GM18907 (cell line): Measurements from ENCODE around the gene IL22RA1.

Experiments
- ATAC-seq: cut with Tn5 transposase; IDR thresholded peaks from one replicate; pipeline ENCODE4 v1.9.1; 2021; ENCODE audit warnings: mild to moderate bottlenecking, moderate library complexity; ENCODE audit not compliant: unreplicated experiment

IL22RA1 gene

DNA sequence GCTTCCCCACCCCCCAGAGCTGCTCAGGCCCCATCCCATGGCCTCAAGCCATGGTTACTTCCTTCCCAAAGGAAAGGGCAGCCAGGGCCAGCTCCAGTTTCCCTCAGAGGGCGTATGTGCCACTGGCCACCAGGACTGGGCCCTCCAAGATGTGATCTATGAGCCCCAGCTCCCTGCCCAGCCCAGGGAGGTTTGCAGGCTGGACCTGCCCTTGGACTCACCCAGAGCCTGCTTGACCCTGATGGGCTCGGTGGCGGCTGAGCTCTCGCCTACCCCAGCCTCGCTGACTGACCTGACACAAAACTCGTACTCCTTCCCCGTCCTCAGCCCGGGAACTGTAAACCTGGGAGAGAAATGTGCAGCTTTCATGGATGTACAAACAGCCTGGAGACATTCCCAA lies 60.6 kb downstream of the IL22RA1 start:
- ATAC-seq: no peak

DNA sequence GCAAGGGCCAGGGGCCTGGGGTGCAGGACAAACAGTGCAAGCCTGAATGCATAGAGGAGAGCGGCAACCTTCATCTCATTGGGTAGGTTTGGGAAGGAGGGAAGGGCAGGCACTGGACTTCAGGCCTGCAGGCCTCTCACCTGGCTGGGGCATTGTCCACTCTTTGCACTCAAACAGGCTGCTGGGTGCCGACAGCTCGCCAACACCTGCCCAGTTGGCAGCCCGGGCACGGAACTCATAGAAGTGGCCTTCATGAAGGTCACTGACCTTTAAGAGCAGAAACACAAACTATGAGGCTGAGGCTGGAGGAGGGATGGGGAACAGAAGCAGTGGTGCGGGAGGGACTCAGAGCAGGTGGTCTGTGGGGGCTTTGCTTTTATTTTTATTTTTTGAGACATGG lies 61.8 kb downstream of the IL22RA1 start:
- ATAC-seq: no peak

DNA sequence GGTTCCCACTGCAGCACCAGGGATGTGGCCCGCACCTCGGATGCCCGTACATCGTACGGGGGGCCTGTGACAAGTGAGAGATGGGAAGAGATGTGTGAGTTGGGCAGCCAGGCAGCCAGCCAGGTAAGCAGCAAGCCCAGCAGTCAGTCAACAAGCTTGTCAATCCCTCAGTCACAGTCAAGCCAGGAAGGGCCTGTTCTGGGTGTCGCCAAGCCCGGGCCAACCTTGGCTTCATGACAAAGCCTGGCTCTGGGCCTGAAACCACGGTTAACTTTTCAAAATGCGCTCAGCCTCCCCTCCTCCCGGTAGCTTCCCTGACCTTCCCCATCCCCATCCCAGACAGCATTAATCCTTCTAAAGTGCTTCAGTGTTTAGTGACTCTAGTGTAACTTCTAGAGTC lies 62.8 kb downstream of the IL22RA1 start:
- no peak for ATAC-seq

DNA sequence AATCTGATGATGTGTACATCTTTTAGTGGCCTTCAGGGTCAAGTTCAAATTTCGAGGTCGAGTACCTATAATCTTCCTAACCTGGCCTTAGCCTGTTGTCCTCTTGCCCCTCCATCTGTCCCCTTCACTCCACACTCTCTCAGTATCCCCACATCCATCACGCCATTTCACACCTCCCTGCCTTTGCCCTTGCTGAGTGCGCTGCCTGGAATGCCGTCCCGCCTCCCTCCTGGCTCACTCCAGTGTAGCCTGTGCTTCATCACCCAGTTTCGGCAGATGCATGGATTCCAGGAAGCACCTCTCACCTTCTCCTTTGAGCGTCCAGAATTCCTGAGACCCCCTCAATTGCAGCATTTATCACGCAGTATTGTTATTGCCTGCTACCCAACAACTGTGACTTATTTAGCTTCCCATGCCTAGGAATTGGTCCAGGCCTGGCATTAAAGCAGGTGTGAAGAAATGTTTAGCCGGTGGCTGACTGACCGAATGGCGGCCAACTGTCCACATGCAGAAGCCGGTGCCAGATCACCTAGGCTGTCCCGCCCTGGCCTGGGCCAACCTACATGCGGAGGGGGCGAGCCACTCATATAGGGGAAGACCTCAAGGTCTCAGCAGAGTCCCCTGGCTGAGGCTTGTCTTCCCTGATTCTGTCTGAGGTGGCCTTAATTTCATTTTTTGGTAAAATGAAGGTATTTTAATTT lies 65.5 kb downstream of the IL22RA1 start:
- no peak for ATAC-seq

DNA sequence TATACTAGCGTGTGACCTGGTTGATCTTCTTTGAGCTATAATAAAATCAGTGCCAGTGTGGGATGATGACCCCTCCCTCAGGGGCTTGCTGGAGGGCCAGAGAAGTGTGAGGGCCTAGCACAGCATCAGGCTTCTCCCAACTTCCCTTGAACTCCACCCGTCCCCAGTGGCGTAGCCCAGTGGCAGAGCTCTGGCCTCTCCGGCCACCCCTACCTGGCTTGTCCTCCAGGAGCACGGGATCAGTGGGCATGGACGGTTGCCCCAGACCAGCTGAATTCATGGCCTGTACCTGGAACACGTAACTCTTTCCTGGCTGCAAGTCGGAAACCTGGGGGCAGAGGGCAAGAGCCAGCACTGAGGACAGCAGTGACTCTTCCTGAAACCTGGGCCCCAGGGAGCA lies 67.0 kb downstream of the IL22RA1 start:
- ATAC-seq: no peak

DNA sequence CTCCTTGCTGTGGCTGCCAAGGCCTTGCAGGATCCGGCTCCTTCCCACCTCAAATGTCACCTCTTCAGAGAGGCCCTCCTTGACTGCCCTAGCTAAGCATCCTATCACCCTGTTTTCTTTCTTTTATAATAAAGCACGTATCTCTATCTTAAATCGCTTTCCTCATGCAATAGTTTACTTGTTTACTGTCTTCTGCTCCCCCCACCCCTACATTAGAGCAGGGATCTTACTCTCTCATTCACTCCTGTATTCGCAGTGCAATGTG lies 67.4 kb downstream of the IL22RA1 start:
- ATAC-seq: no peak

DNA sequence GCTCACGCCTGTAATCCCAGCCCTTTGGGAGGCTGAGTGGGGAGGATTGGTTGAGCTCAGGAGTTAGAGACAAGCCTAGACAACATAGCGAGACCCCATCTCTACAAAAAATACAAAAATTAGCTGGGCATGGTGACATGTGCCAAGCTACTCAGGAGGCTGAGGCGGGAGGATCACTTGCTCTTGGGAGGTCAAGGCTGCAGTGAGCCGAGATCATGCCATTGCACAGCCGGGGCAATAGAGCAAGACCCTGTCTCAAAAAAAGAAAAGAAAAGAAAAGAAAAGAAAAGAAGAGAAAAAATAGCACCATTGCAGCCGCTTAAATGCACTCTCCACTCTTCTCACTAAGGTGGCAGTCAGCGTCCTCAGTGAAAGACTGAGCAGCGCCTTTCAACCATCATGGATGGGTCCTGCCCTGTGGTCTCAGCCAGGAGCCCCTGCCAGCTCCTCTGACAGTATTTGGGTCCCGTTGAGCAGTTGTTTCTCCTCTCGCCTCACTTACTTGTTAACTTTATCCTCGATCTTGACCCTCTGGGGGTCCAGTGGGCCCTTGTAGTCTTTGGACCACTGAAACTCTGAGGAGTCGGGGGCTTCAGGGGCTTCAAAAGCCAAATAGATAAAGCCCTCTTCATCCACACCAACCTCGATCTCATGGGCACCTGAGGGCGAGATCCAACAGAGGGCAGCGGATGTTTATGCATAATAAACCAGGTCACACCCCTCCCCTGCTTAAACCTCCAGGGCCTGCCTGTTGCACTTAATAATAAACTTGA lies 67.9 kb downstream of the IL22RA1 start:
- no peak for ATAC-seq

DNA sequence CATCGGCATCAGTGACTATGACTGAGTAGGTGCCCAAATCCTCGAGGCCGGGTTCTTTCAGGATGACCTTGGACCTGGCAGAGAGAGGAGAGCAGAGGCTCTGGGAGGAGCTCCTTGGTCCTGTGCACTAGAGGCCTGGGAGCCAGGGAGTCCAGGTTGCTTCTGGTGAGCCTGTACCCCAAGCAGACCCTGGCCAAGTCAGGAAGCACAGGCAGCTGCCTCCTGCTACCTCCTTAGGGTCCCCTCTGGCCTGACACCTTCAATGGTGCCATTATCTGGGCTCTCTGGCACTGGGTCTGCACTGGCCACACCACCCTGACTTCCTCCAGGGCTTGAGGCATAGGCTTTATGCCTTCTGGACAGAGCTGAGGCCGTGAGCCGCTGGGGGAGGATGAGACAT lies 68.7 kb downstream of the IL22RA1 start:
- no peak for ATAC-seq

DNA sequence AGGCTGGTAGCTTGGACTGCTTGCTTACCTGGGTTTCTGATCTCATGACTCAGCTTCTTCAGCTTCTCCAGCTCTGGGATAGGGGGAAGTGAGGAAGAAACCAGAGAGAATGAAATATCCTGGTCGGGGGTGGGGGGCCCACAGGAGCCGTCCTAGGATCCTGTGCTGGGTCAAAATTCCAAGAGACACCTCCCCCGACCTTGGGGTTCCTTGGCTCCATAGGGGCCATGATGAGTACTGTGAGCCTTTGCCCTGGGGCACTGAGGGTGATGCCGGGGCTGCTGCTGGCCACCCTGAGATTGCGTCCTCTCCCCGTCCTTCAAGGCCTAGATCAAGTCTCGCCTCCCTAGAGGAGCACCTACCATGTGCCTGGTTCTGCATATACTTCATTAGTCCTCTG lies 71.0 kb downstream of the IL22RA1 start:
- ATAC-seq: no peak

DNA sequence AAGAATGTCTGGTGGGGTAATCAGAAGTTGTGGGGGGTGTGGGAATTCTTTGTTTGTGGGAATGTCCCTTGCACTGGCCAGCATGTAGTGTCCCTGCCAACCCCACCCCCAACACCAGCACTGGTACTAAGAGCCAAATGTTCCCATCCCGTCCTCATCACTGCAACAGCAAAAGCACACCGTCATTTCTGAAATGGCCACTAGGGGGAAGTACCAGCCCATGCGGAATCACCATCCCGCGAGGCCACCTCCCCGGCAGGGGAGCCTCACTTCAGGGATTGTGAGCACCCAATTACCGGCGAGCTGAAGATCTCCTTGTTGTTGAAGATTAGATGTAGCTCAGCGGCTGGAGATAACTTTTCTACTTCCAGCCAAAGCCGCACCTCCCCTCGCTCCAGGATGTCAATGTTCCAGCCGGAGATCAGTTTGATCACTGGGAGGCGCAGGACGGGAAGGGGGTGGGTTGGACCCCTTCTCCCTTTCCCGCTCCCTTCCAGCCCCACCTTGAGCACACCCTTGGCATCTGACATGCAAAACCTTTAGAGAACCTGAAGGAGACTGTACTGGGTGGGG lies 72.0 kb downstream of the IL22RA1 start:
- no peak for ATAC-seq

DNA sequence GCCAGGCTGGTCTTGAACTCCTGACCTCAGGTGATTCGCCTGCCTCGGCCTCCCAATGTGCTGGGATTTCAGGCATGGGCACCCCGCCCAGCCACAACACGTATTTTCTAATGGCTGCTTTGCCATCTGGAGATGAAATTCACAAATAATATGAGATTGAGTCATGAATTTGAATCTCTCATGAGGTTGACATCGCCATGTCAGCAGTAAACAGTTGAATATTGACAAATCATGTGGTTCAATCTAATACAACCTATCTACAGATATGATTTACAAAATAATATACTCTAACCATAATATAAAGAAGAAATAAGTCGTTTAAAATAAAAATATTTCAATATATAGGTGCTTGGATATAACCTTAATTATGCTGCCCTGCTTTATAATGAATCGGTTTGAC lies 73.1 kb downstream of the IL22RA1 start:
- ATAC-seq: no peak
